Smooth muscle cell (in vitro differentiated cells): Measurements from ENCODE around the gene ADPGK. TPM values are rescaled to one million over a fixed set of nuclear protein-coding genes. Genes with fewer than 3 reads are reported as not detected.

Experiments
- DNase-seq: peaks from one replicate; lab custom pipeline; 2025; ENCODE audit not compliant: unreplicated experiment; lab: John Stamatoyannopoulos, UW
- H2AFZ ChIP-seq: fragments of 200-600 bp; sonication (generic); 2 replicates; pipeline ENCODE4 v1.6.0; 2016; ENCODE audit warnings: antibody characterized with exemption, low read depth, mild to moderate bottlenecking
- H3F3A ChIP-seq: fragments of 200-600 bp; sonication (generic); 2 replicates; pipeline ENCODE4 v1.6.0; 2017; ENCODE audit warnings: antibody characterized with exemption, low read depth
- H3K27ac ChIP-seq: fragments of 200-600 bp; sonication (generic); 2 replicates; pipeline ENCODE4 v1.5.1; 2016; ENCODE audit warnings: low read depth, mild to moderate bottlenecking
- H3K27me3 ChIP-seq: fragments of 200-600 bp; sonication (generic); 2 replicates; pipeline ENCODE4 v1.6.1; 2016; ENCODE audit warnings: low read depth, mild to moderate bottlenecking
- H3K36me3 ChIP-seq: fragments of 200-600 bp; sonication (generic); 2 replicates; pipeline ENCODE4 v1.5.1; 2016; ENCODE audit warnings: low read depth
- H3K4me1 ChIP-seq: fragments of 200-600 bp; sonication (generic); 2 replicates; pipeline ENCODE4 v1.5.1; 2016; ENCODE audit warnings: low read depth
- H3K4me2 ChIP-seq: fragments of 200-600 bp; sonication (generic); 2 replicates; pipeline ENCODE4 v1.6.0; 2016; ENCODE audit warnings: mild to moderate bottlenecking
- H3K4me3 ChIP-seq: fragments of 200-600 bp; sonication (generic); 2 replicates; pipeline ENCODE4 v1.5.1; 2016; ENCODE audit warnings: mild to moderate bottlenecking
- H3K79me2 ChIP-seq: fragments of 200-600 bp; sonication (generic); 2 replicates; pipeline ENCODE4 v1.6.0; 2016; ENCODE audit warnings: low read depth, mild to moderate bottlenecking
- H3K9ac ChIP-seq: fragments of 200-600 bp; sonication (generic); 2 replicates; pipeline ENCODE4 v1.6.0; 2016; ENCODE audit warnings: low read depth
- H3K9me3 ChIP-seq: fragments of 200-600 bp; sonication (generic); replicated peaks from 2 replicates; pipeline ENCODE4 v1.5.1; 2016; ENCODE audit warnings: low read depth
- H4K20me1 ChIP-seq: fragments of 200-600 bp; sonication (generic); 2 replicates; pipeline ENCODE4 v1.6.0; 2016; ENCODE audit warnings: low read depth
- CTCF ChIP-seq: fragments of 200-600 bp; sonication (generic); IDR thresholded peaks from 2 replicates; pipeline ENCODE4 v1.5.1; 2017; ENCODE audit warnings: borderline replicate concordance, mild to moderate bottlenecking, antibody characterized with exemption; ENCODE audit not compliant: insufficient read depth, poor library complexity, severe bottlenecking
- WGBS: methylation state at CpG from one replicate; pipeline ENCODE4 v1.1.7; 2016; ENCODE audit warnings: low lambda C conversion rate; 5-methylcytosine and 5-hydroxymethylcytosine counted together
- polyA plus RNA-seq: library from polyadenylated mRNA; unstranded; fragments of >200 nt; fragmentation: Nextera tagmentation; extraction: Ambion mirVana; gene quantifications from 2 replicates; pipeline ENCODE4 v1.2.1, GENCODE V29; 2016
- total RNA-seq: library from RNA; depleted of rRNA; stranded (reverse); fragments of >200 nt; gene quantifications from 2 replicates; pipeline ENCODE4 v1.2.3, GENCODE V29; 2014

The ADPGK gene
- total and polyA plus RNA-seq, 2 experiments from 2014 or later = 53.4 to 67.3 TPM

GRCh38 chr15:72797338-72797689 lies 13.8 kb upstream of the ADPGK start:
- Histone ChIP-seq H3K4me3 (peak overlapping the region; percentile 61), H4K20me1 (no peaks in the 10 kb centered on the region), H3K27me3 (no peaks in the 10 kb centered on the region), H2AFZ (peak overlapping the region; percentile 74), H3K36me3 (no peaks in the 10 kb centered on the region), H3K27ac (no peak overlapping the region), H3K4me2 (peak overlapping the region; percentile 89), H3F3A (no peaks in the 10 kb centered on the region), H3K9ac (no peak overlapping the region), H3K4me1 (no peaks in the 10 kb centered on the region), H3K79me2 (no peaks in the 10 kb centered on the region), H3K9me3 (no peaks in the 10 kb centered on the region)
- 26% methylated on average over 12 of the region's 12 CpGs for WGBS
- no peak for TF ChIP-seq CTCF
- no peak for DNase-seq

GRCh38 chr15:72796515-72797337 lies 13.2 kb upstream of the ADPGK start:
- no peaks in the 10 kb centered on the region for H3K4me1 ChIP-seq
- no peaks in the 10 kb centered on the region for H3K36me3 ChIP-seq
- DNase-seq = no peak
- peak overlapping the region; percentile 61 for H3K4me3 ChIP-seq
- H2AFZ ChIP-seq = peak overlapping the region; percentile 77
- H3K27ac ChIP-seq = no peak overlapping the region
- H4K20me1 ChIP-seq = no peaks in the 10 kb centered on the region
- H3K27me3 ChIP-seq = no peaks in the 10 kb centered on the region
- peak overlapping the region; percentile 89 for H3K4me2 ChIP-seq
- no peaks in the 10 kb centered on the region for H3K9me3 ChIP-seq
- WGBS = 9% methylated on average over 47 of the region's 72 CpGs
- H3K79me2 ChIP-seq = no peaks in the 10 kb centered on the region
- no peaks in the 10 kb centered on the region for H3F3A ChIP-seq
- no peak overlapping the region for H3K9ac ChIP-seq
- TF ChIP-seq CTCF = peak; percentile 53

GRCh38 chr15:72796210-72796514 lies 12.6 kb upstream of the ADPGK start:
- Histone ChIP-seq H4K20me1 (no peaks in the 10 kb centered on the region), H3K4me1 (no peaks in the 10 kb centered on the region), H3K9ac (no peak overlapping the region), H3K27ac (no peak overlapping the region), H3K4me2 (peak overlapping the region; percentile 89), H3K27me3 (no peaks in the 10 kb centered on the region), H2AFZ (peak overlapping the region; percentile 77), H3F3A (no peaks in the 10 kb centered on the region), H3K9me3 (no peaks in the 10 kb centered on the region), H3K36me3 (no peaks in the 10 kb centered on the region), H3K79me2 (no peaks in the 10 kb centered on the region), H3K4me3 (peak overlapping the region; percentile 61)
- no peak for TF ChIP-seq CTCF
- WGBS = 53% methylated on average over 7 of the region's 7 CpGs
- DNase-seq = no peak
